ENCODE data around the gene FBXO41. TPM values are rescaled to one million over a fixed set of nuclear protein-coding genes. Genes with fewer than 3 reads are reported as not detected.

FBXO41 gene
- total RNA-seq, 3 donors from 2014 or later: 1.6 to 4.0 (median 3.9) TPM

GRCh38 chr2:73256618-73256922 is 27.7 kb downstream of the FBXO41 start:
- no peaks in the 10 kb centered on the region for H3K9me3 ChIP-seq
- intact Hi-C loops (cut with DNase I; ENCODE audit: low total_unique reads): no loop called here
- no peak overlapping the region for H3K27ac ChIP-seq
- TF ChIP-seq CTCF (IDR thresholded peaks at IDR 0.05) (no peak), POLR2AphosphoS5 (IDR thresholded peaks at IDR 0.05) (no peak), POLR2A (IDR thresholded peaks at IDR 0.05) (no peak)
- no peak overlapping the region for H3K4me3 ChIP-seq
- DNase-seq (ENCODE audit: low spot score in 2 of 2): no peak
- peaks cover 11% of the 10 kb centered on the region for H3K36me3 ChIP-seq
- no peaks in the 10 kb centered on the region for H3K4me1 ChIP-seq
- H3K27me3 ChIP-seq: no peaks in the 10 kb centered on the region

DNA sequence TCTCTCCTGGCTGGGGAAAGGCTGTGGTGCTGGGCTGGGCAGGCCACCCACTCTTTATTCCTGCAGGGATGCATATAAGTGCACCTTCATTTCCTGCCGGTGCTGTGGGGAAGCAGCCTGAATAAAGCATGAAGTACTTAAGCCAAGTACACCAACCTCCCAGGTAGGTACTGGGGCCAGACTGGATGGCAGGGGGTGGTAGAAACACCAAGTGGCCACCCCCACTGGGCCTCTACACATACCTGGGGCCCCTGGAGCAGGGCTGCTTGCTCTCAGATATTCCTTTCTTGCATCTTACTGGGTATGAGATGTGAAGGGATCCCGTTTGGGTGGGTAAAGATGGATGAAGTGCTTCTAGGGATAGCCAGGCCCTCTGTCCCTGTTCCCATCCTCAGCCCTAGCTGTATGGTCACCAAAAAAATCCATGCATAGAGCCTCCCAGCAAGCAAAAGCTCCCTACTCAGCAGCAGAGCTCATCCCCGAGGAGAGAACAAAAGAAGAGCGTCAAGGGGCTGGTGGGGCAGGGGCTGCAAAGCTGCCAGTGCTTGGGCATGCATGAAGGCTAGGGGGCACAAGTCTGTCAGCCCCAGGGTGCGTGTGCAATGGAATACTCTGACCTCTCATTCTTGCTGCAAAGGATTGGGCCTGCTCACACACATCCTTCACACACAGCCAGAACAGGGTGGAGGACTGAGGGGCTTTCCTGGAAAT is 28.2 kb downstream of the FBXO41 start:
- no peaks in the 10 kb centered on the region for H3K27me3 ChIP-seq
- H3K27ac ChIP-seq: no peak overlapping the region
- no peak overlapping the region for H3K4me3 ChIP-seq
- DNase-seq (ENCODE audit: low spot score in 2 of 2): no peak
- H3K9me3 ChIP-seq: no peaks in the 10 kb centered on the region
- no peak for TF ChIP-seq CTCF (IDR thresholded peaks at IDR 0.05)
- no peak for TF ChIP-seq POLR2A (IDR thresholded peaks at IDR 0.05)
- TF ChIP-seq POLR2AphosphoS5 (IDR thresholded peaks at IDR 0.05): no peak
- H3K36me3 ChIP-seq: peaks cover 11% of the 10 kb centered on the region
- intact Hi-C loops (cut with DNase I; ENCODE audit: low total_unique reads): no loop called here
- no peaks in the 10 kb centered on the region for H3K4me1 ChIP-seq

GRCh38 chr2:73255007-73255644 is 29.2 kb downstream of the FBXO41 start:
- DNase-seq (ENCODE audit: low spot score in 2 of 2): no peak
- Histone ChIP-seq H3K27me3 (no peaks in the 10 kb centered on the region), H3K9me3 (no peaks in the 10 kb centered on the region), H3K27ac (no peak overlapping the region), H3K36me3 (peaks cover 11% of the 10 kb centered on the region), H3K4me3 (no peak overlapping the region), H3K4me1 (no peaks in the 10 kb centered on the region)
- intact Hi-C loops (cut with DNase I; ENCODE audit: low total_unique reads): no loop called here
- TF ChIP-seq CTCF (IDR thresholded peaks at IDR 0.05) (no peak), POLR2A (IDR thresholded peaks at IDR 0.05) (no peak), POLR2AphosphoS5 (IDR thresholded peaks at IDR 0.05) (no peak)

GRCh38 chr2:73254343-73255006 is 29.8 kb downstream of the FBXO41 start:
- Histone ChIP-seq H3K4me3 (no peak overlapping the region), H3K9me3 (no peaks in the 10 kb centered on the region), H3K27me3 (no peaks in the 10 kb centered on the region), H3K27ac (no peak overlapping the region), H3K36me3 (peaks cover 11% of the 10 kb centered on the region), H3K4me1 (no peaks in the 10 kb centered on the region)
- DNase-seq (ENCODE audit: low spot score in 2 of 2): no peak
- intact Hi-C loops (cut with DNase I; ENCODE audit: low total_unique reads): no loop called here
- TF ChIP-seq POLR2AphosphoS5 (IDR thresholded peaks at IDR 0.05) (no peak), POLR2A (IDR thresholded peaks at IDR 0.05) (no peak), CTCF (IDR thresholded peaks at IDR 0.05) (no peak)

GRCh38 chr2:73253901-73254300 is 30.4 kb downstream of the FBXO41 start:
- TF ChIP-seq POLR2A (IDR thresholded peaks at IDR 0.05) (no peak), POLR2AphosphoS5 (IDR thresholded peaks at IDR 0.05) (no peak), CTCF (IDR thresholded peaks at IDR 0.05) (no peak)
- Histone ChIP-seq H3K27me3 (no peaks in the 10 kb centered on the region), H3K4me1 (no peaks in the 10 kb centered on the region), H3K4me3 (no peak overlapping the region), H3K36me3 (peaks cover 11% of the 10 kb centered on the region), H3K9me3 (no peaks in the 10 kb centered on the region), H3K27ac (no peak overlapping the region)
- intact Hi-C loops (cut with DNase I; ENCODE audit: low total_unique reads): no loop called here
- no peak for DNase-seq (ENCODE audit: low spot score in 2 of 2)

Measured in breast epithelium (tissue), 4 donors.